DMS153 treated with DMSO at 0.1 percent for 48 hours (cell line): Measurements from ENCODE around the gene CAGE1.

Experiments
- DNase-seq: peaks from one replicate; lab custom pipeline; 2025; ENCODE audit not compliant: unreplicated experiment; lab: John Stamatoyannopoulos, UW

Gene CAGE1

GRCh38 chr6:7312616-7313504, 76.7 kb downstream of the CAGE1 start, which contains the start of gene SSR1:
Gene SSR1, minus strand, starts transcription at chr6:7313199. Its CDS starts 79 bp downstream, at chr6:7313120.
- peak; percentile 72 for DNase-seq

- no peak for DNase-seq
Measured at GRCh38 chr6:7311917-7312615, 77.5 kb downstream of the CAGE1 start.

- DNase-seq, result no peak
Measured at GRCh38 chr6:7311176-7311575, 78.4 kb downstream of the CAGE1 start.

- no peak for DNase-seq
Measured at GRCh38 chr6:7309050-7309449, 80.5 kb downstream of the CAGE1 start.

GRCh38 chr6:7307533-7307932, 82.0 kb downstream of the CAGE1 start:
- DNase-seq, result no peak

- no peak for DNase-seq
Measured at GRCh38 chr6:7304821-7305220, 84.7 kb downstream of the CAGE1 start.

GRCh38 chr6:7301702-7302101, 87.8 kb downstream of the CAGE1 start:
- no peak for DNase-seq

- DNase-seq, result no peak
Measured at GRCh38 chr6:7300926-7301325, 88.6 kb downstream of the CAGE1 start.

- DNase-seq, result no peak
Measured at GRCh38 chr6:7298113-7298512, 91.4 kb downstream of the CAGE1 start.

GRCh38 chr6:7296602-7297001, 92.9 kb downstream of the CAGE1 start:
- DNase-seq, result no peak

GRCh38 chr6:7295916-7296315, 93.6 kb downstream of the CAGE1 start:
- no peak for DNase-seq

- no peak for DNase-seq
Measured at GRCh38 chr6:7292596-7293255, 96.8 kb downstream of the CAGE1 start.

GRCh38 chr6:7290079-7290478, 99.5 kb downstream of the CAGE1 start:
- DNase-seq, result no peak

GRCh38 chr6:7285416-7285815, 104.1 kb downstream of the CAGE1 start:
- DNase-seq, result no peak

- DNase-seq, result no peak
Measured at GRCh38 chr6:7283676-7284075, 105.9 kb downstream of the CAGE1 start.

GRCh38 chr6:7282097-7282906, 107.2 kb downstream of the CAGE1 start:
- no peak for DNase-seq
